GM21576 (cell line): ENCODE data around the gene MSI2.

Experiments
- ATAC-seq: cut with Tn5 transposase; IDR thresholded peaks from one replicate; pipeline ENCODE4 v1.9.1; 2021; ENCODE audit warnings: mild to moderate bottlenecking, moderate library complexity; ENCODE audit not compliant: unreplicated experiment

Gene MSI2

GRCh38 chr17:57665128-57665527, 408.8 kb downstream of the MSI2 start:
- ATAC-seq, result no peak

GRCh38 chr17:57665696-57666095, 409.4 kb downstream of the MSI2 start:
- no peak for ATAC-seq

- ATAC-seq, result no peak
Observed at GRCh38 chr17:57666201-57666870, 410.0 kb downstream of the MSI2 start.

GRCh38 chr17:57666946-57667345, 410.6 kb downstream of the MSI2 start:
- no peak for ATAC-seq

GRCh38 chr17:57667461-57667923, 411.2 kb downstream of the MSI2 start:
- no peak for ATAC-seq

GRCh38 chr17:57668332-57668731, 412.0 kb downstream of the MSI2 start:
- no peak for ATAC-seq

- ATAC-seq, result no peak
Observed at GRCh38 chr17:57669671-57670529, 413.6 kb downstream of the MSI2 start.

GRCh38 chr17:57670769-57671569, 414.6 kb downstream of the MSI2 start:
- ATAC-seq, result no peak

- no peak for ATAC-seq
Observed at GRCh38 chr17:57671667-57672632, 415.6 kb downstream of the MSI2 start.

GRCh38 chr17:57672971-57673370, 416.6 kb downstream of the MSI2 start:
- no peak for ATAC-seq

GRCh38 chr17:57674894-57675293, 418.6 kb downstream of the MSI2 start:
- ATAC-seq, result no peak

- no peak for ATAC-seq
Observed at GRCh38 chr17:57675427-57676387, 419.4 kb downstream of the MSI2 start.

- no peak for ATAC-seq
Observed at GRCh38 chr17:57676543-57676942, 420.2 kb downstream of the MSI2 start.

- no peak for ATAC-seq
Observed at GRCh38 chr17:57677301-57677700, 421.0 kb downstream of the MSI2 start.

GRCh38 chr17:57677858-57678257, 421.5 kb downstream of the MSI2 start:
- no peak for ATAC-seq

GRCh38 chr17:57678393-57678792, 422.1 kb downstream of the MSI2 start:
- ATAC-seq, result no peak

GRCh38 chr17:57679356-57679755, 423.0 kb downstream of the MSI2 start:
- no peak for ATAC-seq

- ATAC-seq, result no peak
Observed at GRCh38 chr17:57679906-57680695, 423.8 kb downstream of the MSI2 start.
